Hepatocyte (in vitro differentiated cells): ENCODE measurements around the gene NOL3.

Source experiments
- EZH2 ChIP-seq: fragments of 200-600 bp; sonication (generic); IDR thresholded peaks from 2 replicates; pipeline ENCODE4 v1.6.1; 2016; ENCODE audit warnings: antibody characterized with exemption, mild to moderate bottlenecking, borderline replicate concordance
- TF ChIP-seq, protein P1 (sequence below): fragments of 200-600 bp; sonication (generic); IDR thresholded peaks from 2 replicates; pipeline ENCODE4 v1.5.1; 2016; ENCODE audit warnings: antibody characterized with exemption, mild to moderate bottlenecking; ENCODE audit not compliant: poor library complexity

DNA sequence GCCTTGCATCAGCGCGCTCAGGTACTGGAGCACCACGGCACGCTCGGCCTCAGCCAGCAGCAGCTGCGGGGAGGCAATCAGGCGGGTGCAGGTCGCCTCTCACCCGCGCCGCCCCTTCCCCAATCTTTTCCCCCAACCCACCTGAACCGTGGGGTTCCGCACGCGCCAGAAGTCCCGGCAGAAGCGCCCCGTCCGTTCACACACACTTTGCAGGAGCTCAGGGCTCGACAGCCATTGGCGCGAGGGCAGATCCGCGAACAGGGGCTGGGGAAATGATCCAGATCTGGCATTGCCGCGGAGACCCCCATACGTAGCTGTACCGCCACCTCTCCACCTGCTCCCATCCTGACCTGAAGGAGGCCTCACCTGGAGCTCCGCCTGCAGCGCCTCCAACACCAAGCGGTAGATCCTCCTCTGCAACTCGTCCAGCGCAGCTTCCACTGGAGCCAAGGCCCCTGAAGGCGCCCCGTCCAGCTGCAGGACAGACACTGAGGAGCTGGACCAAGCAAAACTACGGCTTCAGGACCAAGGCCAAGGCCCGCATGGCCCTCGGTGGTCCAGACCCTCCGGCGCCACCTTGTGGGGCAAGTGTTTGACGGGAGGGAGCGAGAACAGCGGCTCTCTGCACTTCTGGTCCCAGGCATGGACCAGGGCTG, 14.8 kb downstream of the NOL3 start:
- no peak for TF ChIP-seq EZH2
- TF ChIP-seq, protein P1, sequence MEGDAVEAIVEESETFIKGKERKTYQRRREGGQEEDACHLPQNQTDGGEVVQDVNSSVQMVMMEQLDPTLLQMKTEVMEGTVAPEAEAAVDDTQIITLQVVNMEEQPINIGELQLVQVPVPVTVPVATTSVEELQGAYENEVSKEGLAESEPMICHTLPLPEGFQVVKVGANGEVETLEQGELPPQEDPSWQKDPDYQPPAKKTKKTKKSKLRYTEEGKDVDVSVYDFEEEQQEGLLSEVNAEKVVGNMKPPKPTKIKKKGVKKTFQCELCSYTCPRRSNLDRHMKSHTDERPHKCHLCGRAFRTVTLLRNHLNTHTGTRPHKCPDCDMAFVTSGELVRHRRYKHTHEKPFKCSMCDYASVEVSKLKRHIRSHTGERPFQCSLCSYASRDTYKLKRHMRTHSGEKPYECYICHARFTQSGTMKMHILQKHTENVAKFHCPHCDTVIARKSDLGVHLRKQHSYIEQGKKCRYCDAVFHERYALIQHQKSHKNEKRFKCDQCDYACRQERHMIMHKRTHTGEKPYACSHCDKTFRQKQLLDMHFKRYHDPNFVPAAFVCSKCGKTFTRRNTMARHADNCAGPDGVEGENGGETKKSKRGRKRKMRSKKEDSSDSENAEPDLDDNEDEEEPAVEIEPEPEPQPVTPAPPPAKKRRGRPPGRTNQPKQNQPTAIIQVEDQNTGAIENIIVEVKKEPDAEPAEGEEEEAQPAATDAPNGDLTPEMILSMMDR = peak; percentile 86
